ENCODE data around the gene TRHDE.

Gene TRHDE

DNA sequence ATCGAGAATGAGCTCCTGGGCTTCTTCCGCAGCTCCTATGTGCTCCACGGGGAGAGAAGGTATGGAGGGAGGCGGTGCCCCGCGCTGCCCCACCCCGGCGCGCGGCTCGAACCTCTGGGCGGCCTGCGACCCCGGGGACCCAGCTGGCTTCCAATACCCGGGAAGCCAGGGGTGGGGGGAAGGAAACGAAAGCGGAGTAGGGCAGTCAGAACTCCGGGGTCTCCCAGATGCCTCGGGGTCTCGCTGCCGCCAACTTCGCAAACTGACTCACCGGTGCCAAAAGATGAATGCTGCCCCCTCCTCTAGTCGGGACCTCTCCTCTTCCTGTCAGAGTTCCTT, 1.3 kb downstream of the TRHDE start:
- DNase-seq (ENCODE audit: low read depth) = no peak

DNA sequence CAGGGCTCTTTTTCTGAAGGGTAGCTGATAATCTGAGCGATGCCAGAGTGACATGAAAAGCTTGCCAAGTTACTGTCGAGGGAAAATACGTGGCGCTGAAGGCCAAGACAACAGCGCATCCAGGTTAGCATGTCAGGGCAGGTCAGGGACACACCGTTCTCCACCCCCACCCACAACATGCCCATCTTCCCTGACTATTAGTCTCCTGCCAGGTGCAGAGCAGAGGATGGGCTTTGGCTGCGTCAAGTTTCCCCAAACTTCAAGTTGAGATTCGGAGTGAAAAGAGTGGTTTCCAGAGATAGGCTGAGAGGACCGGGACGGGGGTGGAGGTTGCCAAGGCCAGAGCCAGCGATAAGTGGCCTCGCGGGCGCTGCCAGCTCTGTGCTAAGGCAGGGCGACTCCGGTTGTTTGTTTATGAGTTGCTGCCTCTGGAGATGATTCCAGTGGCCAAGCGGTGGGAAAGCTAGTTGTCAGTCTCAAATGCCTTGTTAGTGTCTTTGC, 1.7 kb downstream of the TRHDE start:
- DNase-seq (ENCODE audit: low read depth) = no peak

- DNase-seq (ENCODE audit: low read depth) = peak; percentile 69
These were observed 2.8 kb downstream of the TRHDE start for GRCh38 chr12:72274931-72275330.

- no peak for DNase-seq (ENCODE audit: low read depth)
These were observed 3.4 kb downstream of the TRHDE start for GRCh38 chr12:72275526-72275925.

GRCh38 chr12:72276181-72276805, 4.1 kb downstream of the TRHDE start:
- DNase-seq (ENCODE audit: low read depth) = no peak

DNA sequence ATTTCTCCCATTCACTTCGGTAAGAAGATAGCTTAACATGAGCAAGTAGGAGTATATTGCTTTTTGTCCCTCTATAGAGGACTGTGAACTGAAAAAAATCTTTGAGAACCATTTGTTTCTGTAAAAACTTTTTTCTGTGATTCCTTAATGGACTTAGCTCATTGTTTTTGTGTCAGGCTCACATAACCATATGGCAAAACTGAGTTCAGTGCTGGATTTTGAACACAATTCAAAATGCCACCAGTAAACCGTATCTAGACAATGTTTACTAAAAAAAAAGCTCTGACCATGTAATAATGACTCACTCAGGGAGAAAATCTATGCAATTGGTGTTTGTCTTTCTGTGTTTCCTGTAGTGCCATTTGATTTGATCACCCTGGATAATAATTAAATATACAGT, 5.2 kb downstream of the TRHDE start:
- no peak for DNase-seq (ENCODE audit: low read depth)

- no peak for DNase-seq (ENCODE audit: low read depth)
These were observed 6.7 kb downstream of the TRHDE start for GRCh38 chr12:72278894-72279293.

DNA sequence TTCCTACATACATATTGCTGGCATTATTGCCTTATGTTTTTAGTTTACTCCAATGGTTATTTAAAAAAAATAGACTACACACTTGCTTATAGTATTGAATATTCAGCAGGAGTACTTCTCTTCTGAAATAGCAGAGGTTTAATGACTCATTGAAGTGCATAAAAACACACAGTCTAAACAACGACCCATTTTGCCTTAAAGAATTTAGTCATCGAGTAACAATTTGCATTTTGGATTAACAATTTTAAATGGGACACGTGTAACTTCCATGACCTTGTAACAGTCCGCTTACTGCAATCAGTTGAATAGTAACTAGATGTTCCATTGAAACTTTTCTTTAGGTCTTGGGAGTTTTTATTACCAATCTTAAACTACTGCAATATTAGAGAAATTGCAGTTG, 9.0 kb downstream of the TRHDE start:
- no peak for DNase-seq (ENCODE audit: low read depth)

DNA sequence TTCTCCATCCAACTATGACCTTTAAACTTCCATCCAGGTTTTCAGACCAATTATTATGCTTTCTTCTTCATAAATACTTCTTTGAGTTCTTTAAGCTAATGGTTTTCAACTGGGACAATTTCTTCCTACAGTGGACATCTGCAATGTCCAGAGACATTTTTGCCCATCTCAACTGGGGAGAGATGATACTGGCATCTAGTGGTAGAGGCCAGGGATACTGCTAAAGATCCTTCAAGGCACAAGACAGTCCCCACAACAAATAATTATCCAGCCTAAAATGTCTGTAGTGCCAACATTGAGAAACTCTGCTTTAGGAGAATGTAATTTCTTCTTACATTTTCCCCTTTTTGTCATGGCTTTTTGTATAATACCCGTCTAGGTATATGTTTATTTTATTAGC, 10.6 kb downstream of the TRHDE start:
- no peak for DNase-seq (ENCODE audit: low read depth)

DNA sequence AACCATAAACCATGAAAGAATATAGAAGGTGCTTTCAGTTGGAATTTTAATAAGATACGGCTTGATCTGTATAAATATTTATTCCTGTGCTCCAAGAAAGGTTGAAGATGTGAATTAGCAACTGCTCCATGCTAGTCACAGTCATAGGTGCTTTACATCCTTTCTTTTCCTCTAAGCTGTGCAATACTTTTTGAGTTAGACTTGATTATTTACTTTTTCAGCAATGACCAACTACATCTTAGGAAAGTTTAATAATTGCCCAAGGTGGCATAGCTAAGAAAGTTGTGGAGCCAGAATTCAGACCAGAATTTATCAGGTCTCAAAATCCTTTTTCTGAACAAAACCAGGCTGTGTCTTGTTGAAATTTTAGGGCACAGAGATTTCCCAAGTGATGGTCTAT, 13.7 kb downstream of the TRHDE start:
- DNase-seq (ENCODE audit: low read depth) = no peak

GRCh38 chr12:72286526-72286925, 14.4 kb downstream of the TRHDE start:
- no peak for DNase-seq (ENCODE audit: low read depth)

DNA sequence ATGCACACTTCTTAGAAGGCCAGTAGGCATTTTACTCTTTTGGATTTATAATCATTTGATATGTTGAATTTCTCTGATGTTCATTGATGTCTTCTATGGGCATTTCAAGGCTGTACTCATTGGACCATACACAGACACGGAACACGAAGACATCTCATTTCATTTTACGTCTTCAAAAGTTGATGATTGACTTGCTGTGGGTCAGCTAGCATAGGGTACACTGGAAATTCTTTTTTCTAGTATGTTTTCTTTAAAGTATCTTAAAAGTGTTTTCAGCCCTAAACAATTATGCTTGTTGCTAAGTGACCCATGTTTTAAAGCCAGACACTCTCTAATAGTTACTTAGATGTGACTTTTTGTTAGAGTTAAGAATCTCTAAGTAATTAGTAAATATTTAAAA, 16.3 kb downstream of the TRHDE start:
- no peak for DNase-seq (ENCODE audit: low read depth)

GRCh38 chr12:72288911-72289310, 16.7 kb downstream of the TRHDE start:
- DNase-seq (ENCODE audit: low read depth) = no peak

DNA sequence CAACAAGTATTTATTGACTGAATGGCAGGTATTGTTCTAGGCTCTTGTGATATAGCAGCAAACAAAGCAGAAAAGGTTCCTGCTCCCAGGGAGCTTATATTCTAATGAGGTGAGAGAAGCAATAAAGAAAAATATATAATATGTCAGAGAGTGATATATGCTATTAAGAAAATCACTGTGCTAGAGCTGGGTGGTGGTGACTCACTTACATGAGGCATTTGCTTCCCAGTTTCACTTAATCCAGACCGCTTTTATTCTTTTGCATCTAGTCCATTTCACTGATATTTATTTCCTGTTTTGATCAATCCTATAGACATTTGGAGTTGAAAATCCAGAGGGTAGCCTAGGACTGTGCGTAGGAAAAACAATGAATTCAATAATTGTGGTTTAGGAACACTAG, 17.5 kb downstream of the TRHDE start:
- no peak for DNase-seq (ENCODE audit: low read depth)

GRCh38 chr12:72291175-72291574, 19.0 kb downstream of the TRHDE start:
- no peak for DNase-seq (ENCODE audit: low read depth)

DNA sequence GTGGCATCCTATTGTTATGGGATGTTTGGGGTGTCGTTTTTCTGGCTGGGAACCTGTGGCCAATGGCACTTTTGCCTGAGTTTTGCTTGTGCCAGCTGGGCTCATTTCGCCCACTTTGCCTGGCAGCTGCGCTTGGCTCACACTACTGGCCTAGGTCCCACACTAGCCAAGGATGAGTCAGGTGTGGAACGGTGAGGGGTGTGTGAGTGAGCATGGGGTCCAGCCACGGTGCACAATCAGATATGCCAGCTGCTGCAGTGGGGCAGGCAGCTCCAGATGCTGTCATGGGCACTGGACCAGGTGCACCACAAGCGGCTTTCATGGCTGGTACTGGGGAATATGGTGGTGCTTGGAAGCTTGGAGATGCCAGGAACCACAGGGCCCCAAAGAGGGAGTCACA, 21.5 kb downstream of the TRHDE start:
- DNase-seq (ENCODE audit: low read depth) = no peak

GRCh38 chr12:72295101-72295500, 22.9 kb downstream of the TRHDE start:
- DNase-seq (ENCODE audit: low read depth) = no peak

DNA sequence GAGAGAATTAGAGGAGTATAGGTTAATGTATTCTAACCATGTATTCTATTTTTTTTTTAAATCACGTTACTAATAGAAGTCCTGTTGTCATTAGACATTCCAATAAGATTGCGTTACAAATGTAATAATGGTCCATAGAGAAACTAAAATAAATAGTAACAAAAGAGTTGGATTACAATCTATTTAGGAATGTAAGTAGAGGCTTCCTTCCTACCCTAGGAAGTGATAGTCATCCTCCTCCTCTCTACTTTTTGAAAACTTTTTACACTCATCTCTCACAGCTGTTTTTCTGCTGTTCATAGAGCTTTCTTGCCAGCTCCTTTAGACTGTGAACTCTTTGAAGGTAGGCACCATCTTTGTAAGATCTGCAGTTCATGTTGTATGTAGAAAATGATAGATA, 23.6 kb downstream of the TRHDE start:
- DNase-seq (ENCODE audit: low read depth) = no peak

DNA sequence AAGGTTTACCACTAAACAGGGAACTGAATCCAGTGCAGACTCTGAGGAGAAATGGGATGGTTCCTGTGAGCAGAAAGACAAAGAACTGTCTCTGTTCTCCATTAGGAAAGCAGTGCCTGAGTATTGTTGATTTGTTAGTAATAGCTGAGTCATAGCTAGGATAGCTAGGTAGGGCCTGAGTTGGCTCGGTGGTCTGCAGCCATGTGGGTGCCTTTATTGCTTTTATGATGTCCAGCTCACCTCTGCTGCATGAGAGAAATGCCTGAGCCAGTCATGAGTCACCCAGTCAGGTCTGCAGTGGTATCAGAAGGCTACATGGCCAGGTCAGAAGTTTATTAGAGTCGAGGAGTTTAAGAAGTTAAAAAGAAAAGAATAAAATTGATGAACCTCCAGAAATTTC, 24.2 kb downstream of the TRHDE start:
- no peak for DNase-seq (ENCODE audit: low read depth)

GRCh38 chr12:72297666-72298065, 25.5 kb downstream of the TRHDE start:
- DNase-seq (ENCODE audit: low read depth) = no peak

GRCh38 chr12:72300728-72301127, 28.6 kb downstream of the TRHDE start:
- no peak for DNase-seq (ENCODE audit: low read depth)

- no peak for DNase-seq (ENCODE audit: low read depth)
These were observed 32.6 kb downstream of the TRHDE start for GRCh38 chr12:72304751-72305150.

DNA sequence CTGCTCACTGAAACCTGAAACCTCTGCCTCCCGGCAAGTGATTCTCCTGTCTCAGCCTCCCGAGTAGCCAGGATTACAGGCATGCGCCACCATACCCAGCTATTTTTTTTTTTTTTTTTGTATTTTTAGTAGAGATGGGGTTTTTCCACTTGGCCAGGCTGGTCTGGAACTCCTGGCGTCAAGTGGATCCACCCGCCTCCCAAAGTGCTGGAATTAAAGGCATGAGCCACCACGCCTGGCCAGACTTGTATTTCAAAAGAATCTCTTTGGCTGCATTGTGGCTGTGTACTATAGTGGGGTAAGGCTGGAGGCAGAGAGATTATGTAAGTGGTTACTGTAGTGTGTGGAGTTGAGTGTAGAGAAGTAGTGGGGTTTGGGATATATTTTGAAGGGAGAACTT, 35.1 kb downstream of the TRHDE start:
- no peak for DNase-seq (ENCODE audit: low read depth)

DNA sequence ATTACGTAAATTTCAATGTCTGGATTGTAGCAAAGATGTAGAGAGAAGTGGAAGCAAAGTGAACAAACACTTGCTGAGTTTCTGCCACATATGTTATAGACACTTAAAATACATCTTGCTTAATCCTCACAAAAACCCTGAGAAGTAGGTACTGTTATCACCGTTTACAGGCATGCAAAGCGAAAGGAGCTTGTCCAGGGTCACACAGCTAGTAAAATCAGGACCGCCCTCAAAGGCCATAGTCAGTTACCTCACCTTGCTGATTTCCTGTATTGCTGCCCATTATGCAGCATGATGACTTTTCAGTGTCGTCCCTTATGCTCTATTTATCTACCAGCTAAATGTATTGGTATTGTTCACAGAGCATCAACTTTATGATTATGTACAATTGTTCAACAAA, 39.8 kb downstream of the TRHDE start:
- no peak for DNase-seq (ENCODE audit: low read depth)

- no peak for DNase-seq (ENCODE audit: low read depth)
These were observed 41.6 kb downstream of the TRHDE start for GRCh38 chr12:72313806-72314205.

Measured in GM04503 (cell line).